ENCODE data around the gene L3MBTL3. TPM values are rescaled to one million over a fixed set of nuclear protein-coding genes. Genes with fewer than 3 reads are reported as not detected.

Gene L3MBTL3
- total and polyA plus RNA-seq, 12 donors = 0.77 to 4.0 (median 2.3) TPM

DNA sequence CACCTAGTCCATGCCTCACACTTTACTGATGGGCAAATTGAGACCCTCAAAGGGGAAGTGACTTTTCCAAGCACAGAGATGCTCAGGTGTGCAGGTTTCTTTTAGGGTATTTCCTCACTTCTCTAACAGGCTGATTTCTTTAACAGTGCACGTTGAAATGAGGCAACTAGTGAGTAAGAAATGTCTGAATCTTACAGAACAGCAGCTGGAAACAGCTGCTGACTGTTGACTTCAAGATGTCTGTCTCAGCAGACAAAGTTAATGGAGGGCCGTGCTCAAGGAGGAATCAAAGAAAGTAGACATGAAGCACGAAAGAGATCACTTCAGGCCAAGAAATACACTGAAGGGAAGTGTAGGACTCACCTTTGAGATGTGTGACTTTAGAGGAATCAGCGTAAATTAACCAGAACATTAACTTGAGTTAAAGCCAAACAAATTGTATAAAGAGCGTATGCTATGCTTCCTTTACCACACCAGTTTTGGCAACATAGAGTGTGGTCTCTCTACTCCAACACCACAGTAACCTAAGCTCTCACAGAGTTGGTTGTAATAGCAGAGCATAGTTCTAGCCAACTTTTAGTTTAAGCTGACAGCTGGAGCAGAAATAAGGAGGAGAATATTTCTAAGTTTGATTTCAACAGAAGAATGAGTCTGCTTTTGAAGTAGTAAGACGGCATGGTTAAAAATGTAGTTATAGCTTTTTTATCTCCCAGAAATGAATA is 143.5 kb downstream of the L3MBTL3 start:
- 47 to 52% methylated on average over 6 of the region's 6 CpGs for WGBS, 2 donors
- intact Hi-C loops (cut with DNase I) = no loop called here
- no peaks in the 10 kb centered on the region for H3K4me1 ChIP-seq
- ATAC-seq (peak in 7 of 8 donors; percentile 58 to 80 (median 68)), DNase-seq (peak in 1 of 2 donors; percentile 6)
- TF ChIP-seq, protein P1, sequence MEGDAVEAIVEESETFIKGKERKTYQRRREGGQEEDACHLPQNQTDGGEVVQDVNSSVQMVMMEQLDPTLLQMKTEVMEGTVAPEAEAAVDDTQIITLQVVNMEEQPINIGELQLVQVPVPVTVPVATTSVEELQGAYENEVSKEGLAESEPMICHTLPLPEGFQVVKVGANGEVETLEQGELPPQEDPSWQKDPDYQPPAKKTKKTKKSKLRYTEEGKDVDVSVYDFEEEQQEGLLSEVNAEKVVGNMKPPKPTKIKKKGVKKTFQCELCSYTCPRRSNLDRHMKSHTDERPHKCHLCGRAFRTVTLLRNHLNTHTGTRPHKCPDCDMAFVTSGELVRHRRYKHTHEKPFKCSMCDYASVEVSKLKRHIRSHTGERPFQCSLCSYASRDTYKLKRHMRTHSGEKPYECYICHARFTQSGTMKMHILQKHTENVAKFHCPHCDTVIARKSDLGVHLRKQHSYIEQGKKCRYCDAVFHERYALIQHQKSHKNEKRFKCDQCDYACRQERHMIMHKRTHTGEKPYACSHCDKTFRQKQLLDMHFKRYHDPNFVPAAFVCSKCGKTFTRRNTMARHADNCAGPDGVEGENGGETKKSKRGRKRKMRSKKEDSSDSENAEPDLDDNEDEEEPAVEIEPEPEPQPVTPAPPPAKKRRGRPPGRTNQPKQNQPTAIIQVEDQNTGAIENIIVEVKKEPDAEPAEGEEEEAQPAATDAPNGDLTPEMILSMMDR (IDR thresholded peaks at IDR 0.05) = no peak
- no peak overlapping the region for H3K4me3 ChIP-seq
- no peaks in the 10 kb centered on the region for H3K36me3 ChIP-seq
- H3K27me3 ChIP-seq = peaks cover 0 to 6% (median 0%) of the 10 kb centered on the region in 7 donors
- peak overlapping the region in 7 of 10 donors; percentile 5 to 63 (median 25) for H3K27ac ChIP-seq
- peaks cover 0 to 18% (median 0%) of the 10 kb centered on the region in 11 donors for H3K9me3 ChIP-seq

- H3K4me3 ChIP-seq = no peak overlapping the region
- peaks cover 0 to 6% (median 0%) of the 10 kb centered on the region in 7 donors for H3K27me3 ChIP-seq
- TF ChIP-seq, protein P1 (IDR thresholded peaks at IDR 0.05) = no peak
- intact Hi-C loops (cut with DNase I) = no loop called here
- H3K4me1 ChIP-seq = no peaks in the 10 kb centered on the region
- WGBS, 2 donors = 74 to 79% methylated on average over 2 of the region's 2 CpGs
- DNase-seq = no peak
- no peaks in the 10 kb centered on the region for H3K36me3 ChIP-seq
- ATAC-seq = no peak
- peaks cover 0 to 18% (median 0%) of the 10 kb centered on the region in 11 donors for H3K9me3 ChIP-seq
- H3K27ac ChIP-seq = peak overlapping the region in 2 of 10 donors; percentile 10 to 63
Measured at GRCh38 chr6:130162421-130162820, 144.0 kb downstream of the L3MBTL3 start.

- H3K4me3 ChIP-seq = no peak overlapping the region
- intact Hi-C loops (cut with DNase I) = no loop called here
- H3K27ac ChIP-seq = no peak overlapping the region
- no peak for DNase-seq
- H3K4me1 ChIP-seq = no peaks in the 10 kb centered on the region
- no peak for ATAC-seq
- H3K36me3 ChIP-seq = no peaks in the 10 kb centered on the region
- peaks cover 0 to 18% (median 0%) of the 10 kb centered on the region in 11 donors for H3K9me3 ChIP-seq
- 91 to 92% methylated on average over 2 of the region's 2 CpGs for WGBS, 2 donors
- TF ChIP-seq, protein P1 (IDR thresholded peaks at IDR 0.05) = no peak
- H3K27me3 ChIP-seq = peaks cover 0 to 6% (median 0%) of the 10 kb centered on the region in 7 donors
Measured at GRCh38 chr6:130163266-130163665, 144.9 kb downstream of the L3MBTL3 start.

DNA sequence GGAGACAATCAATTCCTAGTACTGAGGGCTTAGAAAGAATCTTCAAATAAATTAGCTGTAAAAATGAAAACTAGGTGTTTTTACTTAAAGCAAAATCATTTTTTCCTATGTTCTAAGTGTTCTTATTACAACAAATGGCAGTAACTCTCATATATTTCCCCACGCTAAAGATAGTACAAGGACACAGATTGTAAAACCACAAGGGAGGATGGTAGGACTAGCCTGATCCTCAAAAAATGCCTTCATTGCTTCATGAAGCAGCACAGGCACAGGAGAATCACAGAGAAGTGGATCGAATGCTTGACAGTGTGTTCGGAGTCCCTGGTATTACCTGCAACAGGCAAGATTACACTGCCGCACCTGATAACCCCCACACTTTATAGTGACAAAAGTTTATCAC is 145.9 kb downstream of the L3MBTL3 start:
- ATAC-seq (no peak), DNase-seq (no peak)
- no peak overlapping the region for H3K4me3 ChIP-seq
- TF ChIP-seq, protein P1 (IDR thresholded peaks at IDR 0.05) = no peak
- peaks cover 0 to 6% (median 0%) of the 10 kb centered on the region in 7 donors for H3K27me3 ChIP-seq
- 65 to 66% methylated on average over 4 of the region's 4 CpGs for WGBS, 2 donors
- H3K36me3 ChIP-seq = no peaks in the 10 kb centered on the region
- no peaks in the 10 kb centered on the region for H3K4me1 ChIP-seq
- H3K27ac ChIP-seq = no peak overlapping the region
- H3K9me3 ChIP-seq = peaks cover 0 to 11% (median 0%) of the 10 kb centered on the region in 11 donors
- intact Hi-C loops (cut with DNase I) = no loop called here
